Epithelial cell of esophagus (primary cell): ENCODE data around the gene CHST2.
"Not testable (repeated sequence)": the region's sequence is repeated elsewhere in the genome, so short reads cannot be mapped to it uniquely, and the experiment has no call there.

ENCODE experiments used
- DNase-seq: peaks from one replicate; pipeline ENCODE4 v3.0.0; 2010; ENCODE audit warnings: low read depth
- H3K4me3 ChIP-seq: 2 replicates; pipeline ENCODE4 v1.5.1; 2011; ENCODE audit warnings: mild to moderate bottlenecking, low read length, control low read depth
- TF ChIP-seq, protein P1 (sequence below): IDR thresholded peaks from 2 replicates; pipeline ENCODE4 v1.5.1; 2011; ENCODE audit warnings: low read depth, mild to moderate bottlenecking, low read length, control low read depth, inconsistent platforms; ENCODE audit not compliant: insufficient read depth; ENCODE audit errors: missing control alignments

The CHST2 gene, protein sequence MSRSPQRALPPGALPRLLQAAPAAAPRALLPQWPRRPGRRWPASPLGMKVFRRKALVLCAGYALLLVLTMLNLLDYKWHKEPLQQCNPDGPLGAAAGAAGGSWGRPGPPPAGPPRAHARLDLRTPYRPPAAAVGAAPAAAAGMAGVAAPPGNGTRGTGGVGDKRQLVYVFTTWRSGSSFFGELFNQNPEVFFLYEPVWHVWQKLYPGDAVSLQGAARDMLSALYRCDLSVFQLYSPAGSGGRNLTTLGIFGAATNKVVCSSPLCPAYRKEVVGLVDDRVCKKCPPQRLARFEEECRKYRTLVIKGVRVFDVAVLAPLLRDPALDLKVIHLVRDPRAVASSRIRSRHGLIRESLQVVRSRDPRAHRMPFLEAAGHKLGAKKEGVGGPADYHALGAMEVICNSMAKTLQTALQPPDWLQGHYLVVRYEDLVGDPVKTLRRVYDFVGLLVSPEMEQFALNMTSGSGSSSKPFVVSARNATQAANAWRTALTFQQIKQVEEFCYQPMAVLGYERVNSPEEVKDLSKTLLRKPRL

DNA sequence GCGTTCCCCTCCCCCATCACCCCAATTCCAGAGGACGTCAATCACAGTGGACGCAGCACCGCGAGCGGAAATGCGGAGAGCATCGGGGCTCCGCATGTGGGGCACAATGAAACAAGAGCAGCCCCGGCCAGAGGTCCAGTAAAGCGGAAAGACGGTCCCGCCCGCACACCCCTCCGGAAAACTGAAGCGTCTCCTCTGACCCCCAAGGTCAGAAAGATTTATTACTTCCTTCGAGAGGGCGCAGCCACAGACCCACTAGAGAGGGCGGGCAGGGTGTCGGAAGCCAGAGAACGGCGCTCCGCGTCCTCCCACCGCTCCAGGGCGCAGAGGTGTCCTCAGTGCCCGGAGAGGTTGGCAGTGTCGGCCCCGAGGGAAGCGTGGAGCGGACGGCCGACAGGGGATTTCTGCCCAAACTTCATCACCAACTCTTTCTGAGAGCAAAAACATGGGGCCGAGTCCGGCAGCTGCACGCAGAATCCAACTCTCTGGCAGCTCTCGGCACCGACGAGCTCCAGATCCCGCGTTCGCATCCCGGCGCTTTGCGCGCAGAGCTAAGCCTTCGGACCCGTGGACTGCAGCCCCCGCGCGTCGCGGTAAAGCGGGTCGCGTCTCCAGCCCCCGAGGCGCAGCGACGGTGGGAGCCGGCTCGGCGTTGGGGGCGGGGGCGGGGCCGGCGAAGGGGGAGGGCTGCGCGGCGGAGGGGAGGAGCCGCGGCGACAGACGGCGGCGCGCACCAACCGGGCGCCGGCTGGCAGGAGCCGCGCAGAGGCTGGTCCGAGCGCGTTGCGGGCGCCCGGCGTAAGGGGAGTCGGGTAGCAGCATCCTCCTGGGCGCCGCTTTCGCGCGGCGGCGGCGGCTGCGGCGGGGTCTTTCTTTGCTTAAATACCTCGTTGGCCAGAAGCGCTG is at the start of gene CHST2:
Gene CHST2 (plus strand): TSS at position 763 of the 906 bp plus-strand sequence. CDS start 1,046 bp downstream, outside the sequence.
- H3K4me3 ChIP-seq, result peak within 1 kb of the TSS; percentile 64
- TF ChIP-seq, protein P1, sequence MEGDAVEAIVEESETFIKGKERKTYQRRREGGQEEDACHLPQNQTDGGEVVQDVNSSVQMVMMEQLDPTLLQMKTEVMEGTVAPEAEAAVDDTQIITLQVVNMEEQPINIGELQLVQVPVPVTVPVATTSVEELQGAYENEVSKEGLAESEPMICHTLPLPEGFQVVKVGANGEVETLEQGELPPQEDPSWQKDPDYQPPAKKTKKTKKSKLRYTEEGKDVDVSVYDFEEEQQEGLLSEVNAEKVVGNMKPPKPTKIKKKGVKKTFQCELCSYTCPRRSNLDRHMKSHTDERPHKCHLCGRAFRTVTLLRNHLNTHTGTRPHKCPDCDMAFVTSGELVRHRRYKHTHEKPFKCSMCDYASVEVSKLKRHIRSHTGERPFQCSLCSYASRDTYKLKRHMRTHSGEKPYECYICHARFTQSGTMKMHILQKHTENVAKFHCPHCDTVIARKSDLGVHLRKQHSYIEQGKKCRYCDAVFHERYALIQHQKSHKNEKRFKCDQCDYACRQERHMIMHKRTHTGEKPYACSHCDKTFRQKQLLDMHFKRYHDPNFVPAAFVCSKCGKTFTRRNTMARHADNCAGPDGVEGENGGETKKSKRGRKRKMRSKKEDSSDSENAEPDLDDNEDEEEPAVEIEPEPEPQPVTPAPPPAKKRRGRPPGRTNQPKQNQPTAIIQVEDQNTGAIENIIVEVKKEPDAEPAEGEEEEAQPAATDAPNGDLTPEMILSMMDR, result no peak
- peak; percentile 82 for DNase-seq

DNA sequence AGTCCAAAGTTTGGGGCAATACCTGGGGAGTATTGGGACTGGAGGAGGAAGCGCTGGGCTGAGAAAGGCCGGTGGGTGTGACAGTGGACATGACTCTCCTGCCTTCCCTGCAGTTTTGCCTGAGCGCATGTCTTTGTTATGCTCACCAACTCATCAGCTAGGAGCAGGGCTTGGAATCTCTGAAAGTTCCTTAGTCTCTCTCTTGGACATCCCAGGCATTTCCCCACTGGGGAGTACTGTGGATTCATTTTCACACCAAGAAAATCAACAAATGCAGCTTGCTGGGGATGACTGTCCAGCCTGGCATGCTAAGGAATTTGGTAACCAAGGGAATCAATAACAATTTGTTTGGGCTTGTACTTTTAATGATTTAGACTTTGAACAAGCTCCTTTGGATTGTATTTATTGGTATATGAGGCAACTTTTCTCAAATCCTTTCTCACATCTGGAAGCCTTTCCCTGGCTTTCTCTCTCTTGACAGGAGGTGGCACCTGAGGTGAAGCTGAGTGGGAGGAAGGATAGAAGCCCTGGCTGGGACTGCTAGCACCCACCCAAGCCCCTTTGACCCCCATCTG is 48.5 kb upstream of the CHST2 start:
- TF ChIP-seq, protein P1, result peak; percentile 21
- no peak overlapping the region for H3K4me3 ChIP-seq
- DNase-seq, result peak; percentile 81

DNA sequence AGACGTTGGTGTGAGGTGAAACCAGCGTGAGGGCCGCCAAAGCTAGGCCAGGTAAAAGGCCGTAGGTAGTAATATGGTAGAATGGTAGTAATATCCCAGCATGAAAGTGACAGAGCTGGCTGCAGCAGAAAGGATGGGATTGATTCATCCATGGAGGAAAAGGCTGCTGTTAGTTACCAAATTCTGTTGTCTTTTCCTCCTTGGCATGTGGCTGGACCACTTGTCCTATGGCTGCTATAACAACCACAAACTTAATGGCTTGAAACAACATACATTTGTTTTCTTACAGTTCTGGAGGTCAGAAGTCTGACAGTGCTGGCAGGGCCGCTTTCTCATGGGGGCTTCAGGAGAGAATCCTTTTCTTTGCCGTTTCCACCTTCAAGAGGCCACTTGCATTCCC is 47.8 kb upstream of the CHST2 start:
- TF ChIP-seq, protein P1, result no peak
- no peak for DNase-seq
- H3K4me3 ChIP-seq, result no peak overlapping the region

DNA sequence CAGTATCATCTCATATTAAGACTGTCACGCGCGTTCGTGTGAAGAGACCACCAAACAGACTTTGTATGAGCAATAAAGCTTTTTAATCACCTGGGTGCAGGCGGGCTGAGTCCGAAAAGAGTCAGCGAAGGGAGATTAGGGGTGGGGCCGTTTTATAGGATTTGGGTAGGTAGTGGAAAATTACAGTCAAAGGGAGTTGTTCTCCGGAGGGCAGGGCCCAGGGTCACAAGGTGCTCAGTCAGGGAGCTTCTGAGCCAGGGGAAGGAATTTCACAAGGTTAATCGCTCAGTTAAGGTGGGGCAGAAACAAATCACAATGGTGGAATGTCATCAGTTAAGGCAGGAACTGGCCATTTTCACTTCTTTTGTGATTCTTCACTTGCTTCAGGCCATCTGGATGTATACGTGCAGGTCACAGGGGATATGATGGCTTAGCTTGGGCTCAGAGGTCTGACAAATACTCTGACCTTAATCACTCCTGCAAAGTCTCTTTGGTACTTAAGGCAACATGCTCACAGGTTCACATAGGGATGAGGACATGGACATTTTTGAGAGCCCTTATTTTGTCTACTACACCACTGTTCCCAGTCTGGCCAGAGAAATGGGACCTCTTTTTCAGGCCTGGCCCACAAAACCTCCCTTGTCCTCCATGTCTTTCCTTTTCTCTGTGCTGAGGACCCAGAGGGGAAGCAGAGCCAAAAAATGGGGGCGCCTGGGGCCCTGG is 47.1 kb upstream of the CHST2 start:
- DNase-seq, H3K4me3 ChIP-seq: not testable (repeated sequence)

DNA sequence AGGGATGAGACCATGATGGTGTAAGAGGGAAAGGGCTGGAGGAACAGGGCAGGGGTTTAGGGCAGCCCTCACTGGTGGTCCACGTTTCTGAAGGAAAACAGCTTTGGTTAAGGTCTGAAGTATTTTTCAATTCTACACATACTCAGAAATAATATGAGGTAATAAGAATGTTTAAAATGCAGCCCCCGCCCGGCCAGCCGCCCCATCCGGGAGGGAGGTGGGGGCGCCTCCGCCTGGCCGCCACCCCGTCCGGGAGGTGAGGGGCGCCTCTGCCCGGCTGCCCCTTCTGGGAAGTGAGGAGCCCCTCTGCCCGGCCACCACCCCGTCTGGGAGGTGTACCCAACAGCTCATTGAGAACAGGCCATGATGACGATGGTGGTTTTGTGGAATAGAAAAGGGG is 46.0 kb upstream of the CHST2 start:
- H3K4me3 ChIP-seq, DNase-seq: not testable (repeated sequence)

DNA sequence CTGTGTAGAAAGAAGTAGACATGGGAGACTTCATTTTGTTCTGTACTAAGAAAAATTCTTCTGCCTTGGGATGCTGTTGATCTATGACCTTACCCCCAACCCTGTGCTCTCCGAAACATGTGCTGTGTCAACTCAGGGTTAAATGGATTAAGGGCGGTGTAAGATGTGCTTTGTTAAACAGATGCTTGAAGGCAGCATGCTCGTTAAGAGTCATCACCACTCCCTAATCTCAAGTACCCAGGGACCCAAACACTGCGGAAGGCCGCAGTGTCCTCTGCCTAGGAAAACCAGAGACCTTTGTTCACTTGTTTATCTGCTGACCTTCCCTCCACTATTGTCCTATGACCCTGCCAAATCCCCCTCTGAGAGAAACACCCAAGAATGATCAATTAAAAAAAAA is 45.6 kb upstream of the CHST2 start:
- DNase-seq, H3K4me3 ChIP-seq: not testable (repeated sequence)

DNA sequence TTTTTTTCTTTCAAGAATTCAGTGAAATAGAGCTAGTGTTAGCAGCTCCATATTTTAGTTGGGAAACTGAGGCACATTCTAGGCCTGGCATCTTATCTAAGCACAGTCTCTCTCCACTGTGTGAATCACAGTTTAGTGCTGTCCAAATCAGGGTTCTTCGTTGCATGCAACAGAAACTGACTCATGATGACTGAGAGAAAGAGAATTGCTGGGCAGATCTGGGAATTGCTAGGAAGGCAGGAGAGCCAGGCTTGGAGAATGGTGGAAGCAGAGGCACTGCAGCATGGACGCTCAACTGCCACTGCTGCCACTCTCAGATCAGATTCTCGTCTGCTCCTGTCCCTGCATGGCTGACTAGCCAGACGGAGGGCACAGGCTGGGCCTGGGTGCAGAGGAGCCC is 40.7 kb upstream of the CHST2 start:
- TF ChIP-seq, protein P1, result no peak
- peak; percentile 83 for DNase-seq
- H3K4me3 ChIP-seq, result no peak overlapping the region

DNA sequence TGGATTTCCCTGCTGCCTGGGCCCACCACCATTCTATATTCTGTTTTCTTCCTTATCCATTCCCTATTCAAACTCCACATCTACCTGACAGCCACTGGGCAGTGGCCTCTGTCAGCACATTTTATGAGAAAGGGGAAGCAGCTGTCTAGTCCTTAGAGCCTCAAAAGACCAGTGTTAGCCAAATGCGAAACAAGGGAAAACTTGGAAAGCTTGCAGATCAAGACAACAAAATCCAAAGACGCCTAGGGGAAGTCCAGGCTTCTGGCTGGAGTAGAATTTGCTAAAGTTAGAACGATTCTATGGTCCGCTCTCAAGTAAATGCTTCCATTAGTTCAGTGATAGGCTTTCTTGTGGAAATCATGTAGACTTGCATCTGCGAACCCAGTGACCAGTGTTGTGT is 39.4 kb upstream of the CHST2 start:
- no peak for DNase-seq
- TF ChIP-seq, protein P1, result no peak
- no peak overlapping the region for H3K4me3 ChIP-seq
